K562 (cell line): ENCODE measurements around the gene MKNK2. TPM values are rescaled to one million over a fixed set of nuclear protein-coding genes. Genes with fewer than 3 reads are reported as not detected.

ENCODE experiments used
- AFF4 ChIP-seq: sonication (generic); formaldehyde crosslinking; IDR thresholded peaks from 2 replicates; pipeline ENCODE4 v1.8.0; 2023; ENCODE audit warnings: mild to moderate bottlenecking, missing genetic modification reagents
- ARID4B ChIP-seq: sonication (generic); formaldehyde crosslinking; IDR thresholded peaks from 2 replicates; pipeline ENCODE4 v1.8.0; 2022; ENCODE audit warnings: mild to moderate bottlenecking, missing genetic modification reagents
- BCOR ChIP-seq: fragments of 450-650 bp; IDR thresholded peaks from 2 replicates; pipeline ENCODE4 v1.6.1; 2016
- CBX1 ChIP-seq: sonication (generic); IDR thresholded peaks from 2 replicates; pipeline ENCODE4 v1.6.1; 2016; ENCODE audit warnings: antibody characterized with exemption, low read depth, mild to moderate bottlenecking
- ERF ChIP-seq: fragments of 450-650 bp; formaldehyde crosslinking; IDR thresholded peaks from 2 replicates; pipeline ENCODE4 v1.4.0; 2020; ENCODE audit warnings: mild to moderate bottlenecking, mixed read lengths
- PCBP1 ChIP-seq: fragments of 200-400 bp; formaldehyde crosslinking; IDR thresholded peaks from 2 replicates; pipeline ENCODE4 v1.6.1; 2018; ENCODE audit warnings: mild to moderate bottlenecking, low read depth, low read length; ENCODE audit not compliant: poor library complexity, severe bottlenecking
- RAD21 ChIP-seq, 2 experiments: fragments of 250-450 bp in 1 of 2; fragments of 450-650 bp in 1 of 2; sonication (Bioruptor Pico) in 1 of 2; formaldehyde crosslinking in 1 of 2; IDR thresholded peaks in 1 of 2; conservative IDR thresholded peaks in 1 of 2; 2 replicates each; pipeline versions ENCODE4 v1.4.0 to v1.8.0; 2020 to 2022; ENCODE audit warnings: mild to moderate bottlenecking in 2 of 2, moderate library complexity in 1 of 2
- SIRT6 ChIP-seq: IDR thresholded peaks from one replicate; pipeline ENCODE4 v1.6.1; 2012; ENCODE audit warnings: low read depth, mild to moderate bottlenecking, control low read depth, inconsistent platforms, low read length, moderate library complexity
- SRSF3 ChIP-seq: fragments of 200-400 bp; formaldehyde crosslinking; IDR thresholded peaks from 2 replicates; pipeline ENCODE4 v1.6.1; 2016; ENCODE audit warnings: mild to moderate bottlenecking, low read length, moderate library complexity; ENCODE audit not compliant: insufficient read depth
- TCF3 ChIP-seq: sonication (generic); formaldehyde crosslinking; IDR thresholded peaks from 2 replicates; pipeline ENCODE4 v1.4.0; 2020; ENCODE audit warnings: mild to moderate bottlenecking, missing genetic modification reagents
- VEZF1 ChIP-seq: fragments of 200-800 bp; sonication (Bioruptor generic); IDR thresholded peaks from 2 replicates; pipeline ENCODE4 v1.6.1; 2017; ENCODE audit warnings: missing genetic modification characterization, missing compliant biosample characterization
- ZNF239 ChIP-seq: fragments of 250-450 bp; sonication (Bioruptor Pico); IDR thresholded peaks from 2 replicates; pipeline ENCODE4 v1.4.0; 2020; ENCODE audit warnings: mild to moderate bottlenecking
- ZNF75A ChIP-seq: fragments of 450-650 bp; formaldehyde crosslinking; IDR thresholded peaks from 2 replicates; pipeline ENCODE4 v1.4.0; 2020; ENCODE audit warnings: mild to moderate bottlenecking
- ZNF77 ChIP-seq: fragments of 250-450 bp; sonication (Bioruptor Pico); IDR thresholded peaks from 2 replicates; pipeline ENCODE4 v1.5.0; 2020
- polyA plus RNA-seq, 8 experiments: library from polyadenylated mRNA; depleted of rRNA in 4 of 8; stranded (reverse) in 5 of 8; unstranded in 3 of 8; fragments of >200 nt; fragmentation: Nextera tagmentation in 2 of 8; fragmentation: Illumina TruSeq in 1 of 8; extraction: Ambion mirVana in 2 of 8; extraction: Trizol in 1 of 8; gene quantifications; 2 replicates each; pipeline versions ENCODE4 v1.2.1 to v1.2.3, GENCODE V29; 2011 to 2014; ENCODE audit warnings: inconsistent platforms in 1 of 8, missing spikeins in 1 of 8
- total RNA-seq, 7 experiments: library from RNA; depleted of rRNA in 6 of 7; stranded (reverse); fragments of >200 nt in 6 of 7; fragmentation: Illumina TruSeq in 2 of 7; extraction: Trizol in 2 of 7; gene quantifications; 2 replicates each; pipeline versions ENCODE4 v1.2.1 to v1.2.3, GENCODE V29; 2011 to 2021; ENCODE audit warnings: low replicate concordance in 1 of 7
- TF ChIP-seq, protein P1 (sequence below): sonication (generic); formaldehyde crosslinking; IDR thresholded peaks from 2 replicates; pipeline ENCODE4 v1.4.0; 2020; ENCODE audit warnings: mild to moderate bottlenecking, missing genetic modification reagents

Gene MKNK2
- total and polyA plus RNA-seq, 9 of the 15 experiments (the other 6 are each of a cell fraction or from before 2014, with no cell fraction given) = 5.1 to 191 (median 51.9) TPM

DNA sequence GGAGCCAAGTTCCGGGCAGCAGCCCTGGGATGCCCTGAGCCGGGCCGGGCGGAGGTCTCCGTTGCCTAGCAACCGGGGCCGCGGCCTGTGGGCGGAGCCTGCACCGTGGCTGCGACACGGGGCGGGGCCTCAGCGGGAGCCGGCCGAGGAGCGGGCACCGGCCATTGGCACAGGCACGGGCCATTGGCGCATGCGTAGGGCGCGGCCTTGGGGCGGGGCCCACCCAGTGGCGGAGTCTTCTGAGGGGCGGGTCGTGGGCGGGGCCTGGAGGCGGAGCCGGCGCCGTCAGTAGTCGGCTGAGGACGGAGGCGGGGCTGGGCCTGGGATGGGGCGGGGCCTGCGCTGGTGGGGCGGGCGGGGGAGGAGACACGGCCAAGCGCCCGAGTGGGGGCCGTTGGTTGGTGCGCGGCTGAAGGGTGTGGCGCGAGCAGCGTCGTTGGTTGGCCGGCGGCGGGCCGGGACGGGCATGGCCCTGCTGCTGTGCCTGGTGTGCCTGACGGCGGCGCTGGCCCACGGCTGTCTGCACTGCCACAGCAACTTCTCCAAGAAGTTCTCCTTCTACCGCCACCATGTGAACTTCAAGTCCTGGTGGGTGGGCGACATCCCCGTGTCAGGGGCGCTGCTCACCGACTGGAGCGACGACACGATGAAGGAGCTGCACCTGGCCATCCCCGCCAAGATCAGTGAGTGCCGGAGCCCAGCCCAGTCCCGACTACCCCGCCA is 45.6 kb upstream of the MKNK2 start, which contains the start of gene IZUMO4 (continued):
- TF ChIP-seq ARID4B (CRISPR knock-in tag) = peak; percentile 86
- TF ChIP-seq CBX1 = peak; percentile 6; the same call in 1 of the 2 replicates
- TF ChIP-seq ZNF239 = no peak
- no peak for TF ChIP-seq BCOR
- TF ChIP-seq AFF4 = no peak
- no peak for TF ChIP-seq ZNF75A (CRISPR knock-in tag)
- TF ChIP-seq, protein P1, sequence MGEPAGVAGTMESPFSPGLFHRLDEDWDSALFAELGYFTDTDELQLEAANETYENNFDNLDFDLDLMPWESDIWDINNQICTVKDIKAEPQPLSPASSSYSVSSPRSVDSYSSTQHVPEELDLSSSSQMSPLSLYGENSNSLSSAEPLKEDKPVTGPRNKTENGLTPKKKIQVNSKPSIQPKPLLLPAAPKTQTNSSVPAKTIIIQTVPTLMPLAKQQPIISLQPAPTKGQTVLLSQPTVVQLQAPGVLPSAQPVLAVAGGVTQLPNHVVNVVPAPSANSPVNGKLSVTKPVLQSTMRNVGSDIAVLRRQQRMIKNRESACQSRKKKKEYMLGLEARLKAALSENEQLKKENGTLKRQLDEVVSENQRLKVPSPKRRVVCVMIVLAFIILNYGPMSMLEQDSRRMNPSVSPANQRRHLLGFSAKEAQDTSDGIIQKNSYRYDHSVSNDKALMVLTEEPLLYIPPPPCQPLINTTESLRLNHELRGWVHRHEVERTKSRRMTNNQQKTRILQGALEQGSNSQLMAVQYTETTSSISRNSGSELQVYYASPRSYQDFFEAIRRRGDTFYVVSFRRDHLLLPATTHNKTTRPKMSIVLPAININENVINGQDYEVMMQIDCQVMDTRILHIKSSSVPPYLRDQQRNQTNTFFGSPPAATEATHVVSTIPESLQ (CRISPR knock-in tag) = no peak
- TF ChIP-seq SIRT6 = no peak
- TF ChIP-seq PCBP1 = peak; percentile 12
- TF ChIP-seq SRSF3 = no peak
- TF ChIP-seq TCF3 (CRISPR knock-in tag) = no peak
- no peak for TF ChIP-seq ZNF77 (CRISPR knock-in tag)
- TF ChIP-seq VEZF1 (CRISPR knock-in tag) = peak; percentile 39; the same call in 1 of the 2 replicates
- TF ChIP-seq ERF (CRISPR knock-in tag) = 0 out of 2 replicates have a peak, but pooled peaks have one; percentile 44
- peak in 1 of 2 experiments; percentile 27; a peak in 1 of 4 replicates for TF ChIP-seq RAD21 (CRISPR knock-in tag; conservative IDR thresholded peaks at IDR 0.05 in 1 of 2, IDR thresholded peaks at IDR 0.05 in 1 of 2)
